HCT116 (cell line): Measurements from ENCODE around the gene SERGEF.

ENCODE experiments used
- CEBPB ChIP-seq: IDR thresholded peaks from 2 replicates; pipeline ENCODE4 v1.6.1; 2012; ENCODE audit warnings: low read depth
- CTCF ChIP-seq, 3 experiments: fragments of 200-600 bp in 1 of 3; sonication (generic) in 1 of 3; IDR thresholded peaks in 2 of 3; conservative IDR thresholded peaks in 1 of 3; 2 replicates each; pipeline ENCODE4 v1.5.1; 2012 to 2017; ENCODE audit warnings: low read depth in 2 of 3, low read length in 2 of 3, antibody characterized with exemption in 1 of 3, borderline replicate concordance in 1 of 3, control low read depth in 1 of 3, mild to moderate bottlenecking in 1 of 3, mixed read lengths in 1 of 3, mixed run types in 1 of 3, moderate library complexity in 1 of 3; ENCODE audit not compliant: insufficient read depth in 1 of 3
- EZH2 ChIP-seq: fragments of 200-600 bp; sonication (generic); IDR thresholded peaks from 2 replicates; pipeline ENCODE4 v1.6.1; 2017; ENCODE audit warnings: antibody characterized with exemption, mixed run types
- POLR2A ChIP-seq: IDR thresholded peaks from 2 replicates; pipeline ENCODE4 v1.7.0; 2011; ENCODE audit warnings: borderline replicate concordance; ENCODE audit not compliant: insufficient read depth, insufficient read length; ENCODE audit errors: extremely low read depth
- POLR2AphosphoS5 ChIP-seq: IDR thresholded peaks from 2 replicates; pipeline ENCODE4 v1.6.1; 2011; ENCODE audit warnings: mild to moderate bottlenecking, low read depth, low read length, moderate library complexity

GRCh38 chr11:17979770-17980371 lies 33.0 kb downstream of the SERGEF start:
- peak; percentile 70 to 95 (median 93); a peak in 5 of 6 replicates for TF ChIP-seq CTCF (IDR thresholded peaks at IDR 0.05 in 2 of 3, conservative IDR thresholded peaks at IDR 0.05 in 1 of 3; ENCODE audit: borderline replicate concordance in 1 of 3, insufficient read depth in 1 of 3, low read depth in 2 of 3, low read length in 2 of 3)
- TF ChIP-seq POLR2A, result no peak
- TF ChIP-seq EZH2, result no peak
- no peak for TF ChIP-seq CEBPB
- no peak for TF ChIP-seq POLR2AphosphoS5
